HG03460 (cell line): Measurements from ENCODE around the gene MATN1.

Experiments used
- ATAC-seq: cut with Tn5 transposase; IDR thresholded peaks from one replicate; pipeline ENCODE4 v1.9.1; 2021; ENCODE audit not compliant: unreplicated experiment

MATN1 gene

GRCh38 chr1:30758121-30758688 is 34.8 kb upstream of the MATN1 start:
- no peak for ATAC-seq

- ATAC-seq: no peak
These were observed 34.2 kb upstream of the MATN1 start, which contains the start of gene LAPTM5 for GRCh38 chr1:30757352-30758120. TSS of gene LAPTM5 (minus strand) at chr1:30757774. CDS start at chr1:30757745, 29 bp downstream.

GRCh38 chr1:30756545-30757351 is 33.4 kb upstream of the MATN1 start:
- no peak for ATAC-seq

GRCh38 chr1:30756206-30756544 is 32.8 kb upstream of the MATN1 start:
- no peak for ATAC-seq

- ATAC-seq: no peak
These were observed 32.4 kb upstream of the MATN1 start for GRCh38 chr1:30755746-30756145.

GRCh38 chr1:30755334-30755733 is 31.9 kb upstream of the MATN1 start:
- no peak for ATAC-seq

GRCh38 chr1:30754684-30755171 is 31.3 kb upstream of the MATN1 start:
- peak; percentile 41 for ATAC-seq

GRCh38 chr1:30753660-30754123 is 30.3 kb upstream of the MATN1 start:
- no peak for ATAC-seq

- no peak for ATAC-seq
These were observed 29.7 kb upstream of the MATN1 start for GRCh38 chr1:30753118-30753517.

GRCh38 chr1:30752651-30752908 is 29.2 kb upstream of the MATN1 start:
- no peak for ATAC-seq

- no peak for ATAC-seq
These were observed 28.7 kb upstream of the MATN1 start for GRCh38 chr1:30751830-30752650.

GRCh38 chr1:30750731-30751291 is 27.4 kb upstream of the MATN1 start:
- ATAC-seq: no peak

GRCh38 chr1:30749691-30750583 is 26.6 kb upstream of the MATN1 start:
- no peak for ATAC-seq

- no peak for ATAC-seq
These were observed 25.5 kb upstream of the MATN1 start for GRCh38 chr1:30748699-30749401.

GRCh38 chr1:30748098-30748698 is 24.8 kb upstream of the MATN1 start:
- ATAC-seq: no peak

GRCh38 chr1:30747033-30748008 is 23.9 kb upstream of the MATN1 start:
- no peak for ATAC-seq

- no peak for ATAC-seq
These were observed 23.0 kb upstream of the MATN1 start for GRCh38 chr1:30746212-30747032.
